Measurements from ENCODE around the gene BRF1.

GRCh38 chr14:105349992-105350391, 49.2 kb upstream of the BRF1 start:
- TF ChIP-seq CTCF (conservative IDR thresholded peaks at IDR 0.05; ENCODE audit: low read length) (no peak), EZH2phosphoT487 (IDR thresholded peaks at IDR 0.05; ENCODE audit: borderline replicate concordance, low read depth, low read length) (no peak)

Data from OCI-LY7 (cell line).